CD4-positive, alpha-beta T cell (primary cell): ENCODE results near the gene EIF4A3. TPM values are rescaled to one million over a fixed set of nuclear protein-coding genes. Genes with fewer than 3 reads are reported as not detected.
A peak's percentile ranks its signal among the peaks of the same experiment; 100 is the strongest.

Source experiments
- ATAC-seq: fragments of 200-7000 bp; cut with Tn5 transposase; one replicate; pipeline ENCODE4 v1.10.0; 2022; ENCODE audit warnings: mild to moderate bottlenecking; ENCODE audit not compliant: poor library complexity
- CTCF ChIA-PET: fragments of 350-600 bp; sonication (Branson Sonifier 250); formaldehyde crosslinking; loops from one replicate; lab custom pipeline; 2021; ENCODE audit warnings: antibody characterized with exemption, inconsistent platforms; lab: Charles Lee
- POLR2A ChIA-PET: fragments of 350-600 bp; sonication (Branson Sonifier 250); formaldehyde crosslinking; loops from one replicate; lab custom pipeline; 2021; ENCODE audit warnings: antibody characterized with exemption, inconsistent platforms; lab: Charles Lee
- DNase-seq, 14 experiments: peaks; one replicate each; pipeline ENCODE4 v3.0.0-alpha.2; 2013 to 2020; ENCODE audit warnings: mixed read lengths in 2 of 14
- H3K27ac ChIP-seq, 2 donors: one replicate each; pipeline versions ENCODE4 v1.5.1 to v1.7.0; 2013; ENCODE audit warnings: low read length in 2 of 2, low read depth in 1 of 2, mild to moderate bottlenecking in 1 of 2
- H3K27me3 ChIP-seq, 2 experiments: 1 replicate in 1 of 2; 2 replicates in 1 of 2; pipeline versions ENCODE4 v1.6.1 to v1.7.0; 2013; ENCODE audit warnings: low read length in 2 of 2, control low read depth in 1 of 2, mild to moderate bottlenecking in 1 of 2, moderate library complexity in 1 of 2; ENCODE audit not compliant: insufficient read depth in 2 of 2, control insufficient read depth in 1 of 2
- H3K36me3 ChIP-seq: one replicate; pipeline ENCODE4 v1.6.1; 2013; ENCODE audit warnings: low read length, control low read depth; ENCODE audit not compliant: insufficient read depth
- H3K4me1 ChIP-seq: one replicate; pipeline ENCODE4 v1.6.1; 2013; ENCODE audit warnings: low read length, control low read depth; ENCODE audit not compliant: insufficient read depth
- H3K4me3 ChIP-seq: one replicate; pipeline ENCODE4 v1.5.1; 2013; ENCODE audit warnings: mild to moderate bottlenecking, low read length, moderate library complexity
- H3K9me3 ChIP-seq, 2 experiments: 1 replicate in 1 of 2; 2 replicates in 1 of 2; pipeline versions ENCODE4 v1.6.1 to v1.7.0; 2013; ENCODE audit warnings: low read length in 2 of 2, mild to moderate bottlenecking in 2 of 2, control low read depth in 1 of 2, moderate library complexity in 1 of 2; ENCODE audit not compliant: control insufficient read depth in 1 of 2, insufficient read depth in 1 of 2
- H3K27ac Mint-ChIP-seq: one replicate; pipeline ENCODE4 v1.8.0; 2020; ENCODE audit warnings: mixed read lengths
- H3K27me3 Mint-ChIP-seq: one replicate; pipeline ENCODE4 v1.8.0; 2021; ENCODE audit warnings: mixed read lengths
- H3K36me3 Mint-ChIP-seq: one replicate; pipeline ENCODE4 v1.8.0; 2021; ENCODE audit warnings: low read depth, mixed read lengths
- H3K4me1 Mint-ChIP-seq: one replicate; pipeline ENCODE4 v1.8.0; 2021; ENCODE audit warnings: low read depth, mixed read lengths
- H3K4me3 Mint-ChIP-seq: one replicate; pipeline ENCODE4 v1.8.0; 2020; ENCODE audit warnings: mild to moderate bottlenecking, mixed read lengths
- H3K9me3 Mint-ChIP-seq: one replicate; pipeline ENCODE4 v1.8.0; 2020; ENCODE audit warnings: mixed read lengths
- intact Hi-C, 2 experiments: fragments of 100-400 bp; cut with DNase I in 1 of 2; cut with micrococcal nuclease in 1 of 2; formaldehyde crosslinking; loops; one replicate each; pipeline versions ENCODE4 v1.15.1 to v1.9.0; 2023 to 2025; cut with DNase I, micrococcal nuclease
- total RNA-seq, 174 experiments: library from RNA in 2 of 174; stranded (reverse) in 2 of 174; gene quantifications; one replicate each; pipeline ENCODE4 v1.2.3 and lab custom pipeline; 2021 to 2026
- TF ChIP-seq, protein P1 (sequence below): fragments of 200-600 bp; IDR thresholded peaks from one replicate; pipeline ENCODE4 v1.8.0; 2022; ENCODE audit warnings: antibody characterized with exemption, mild to moderate bottlenecking

Gene EIF4A3
- total RNA-seq, 2 experiments from 2014 or later: 79.6 to 79.7 TPM

DNA sequence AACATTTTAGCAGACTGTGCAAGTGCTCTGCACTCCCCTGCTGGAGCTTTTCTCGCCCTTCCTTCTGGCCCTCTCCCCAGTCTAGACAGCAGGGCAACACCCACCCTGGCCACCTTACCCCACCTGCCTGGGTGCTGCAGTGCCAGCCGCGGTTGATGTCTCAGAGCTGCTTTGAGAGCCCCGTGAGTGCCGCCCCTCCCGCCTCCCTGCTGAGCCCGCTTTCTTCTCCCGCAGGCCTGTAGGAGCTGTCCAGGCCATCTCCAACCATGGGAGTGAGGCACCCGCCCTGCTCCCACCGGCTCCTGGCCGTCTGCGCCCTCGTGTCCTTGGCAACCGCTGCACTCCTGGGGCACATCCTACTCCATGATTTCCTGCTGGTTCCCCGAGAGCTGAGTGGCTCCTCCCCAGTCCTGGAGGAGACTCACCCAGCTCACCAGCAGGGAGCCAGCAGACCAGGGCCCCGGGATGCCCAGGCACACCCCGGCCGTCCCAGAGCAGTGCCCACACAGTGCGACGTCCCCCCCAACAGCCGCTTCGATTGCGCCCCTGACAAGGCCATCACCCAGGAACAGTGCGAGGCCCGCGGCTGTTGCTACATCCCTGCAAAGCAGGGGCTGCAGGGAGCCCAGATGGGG is 42.5 kb downstream of the EIF4A3 start:
- intact Hi-C loops: loop anchor here (5.0 to 10.0 kb wide), 6 partner anchors 43 to 1990 kb away; partner anchors contain the start of genes CCDC40 (in 1 of the 2), EIF4A3 (in 1 of the 2), FASN (in 1 of the 2) and RPTOR (in 1 of the 2)
- no peak overlapping the region for H3K27ac ChIP-seq
- POLR2A ChIA-PET: no interaction called here
- no peaks in the 10 kb centered on the region for H3K9me3 Mint-ChIP-seq
- no peak overlapping the region for H3K27ac Mint-ChIP-seq
- peak overlapping the region; percentile 34 for H3K4me3 Mint-ChIP-seq
- H3K27me3 Mint-ChIP-seq: no peaks in the 10 kb centered on the region
- CTCF ChIA-PET: no interaction called here
- no peak overlapping the region for H3K4me3 ChIP-seq
- DNase-seq (peak in 1 of 14 experiments; percentile 21), ATAC-seq (no peak)
- no peaks in the 10 kb centered on the region for H3K9me3 ChIP-seq
- H3K4me1 ChIP-seq: peaks cover 29% of the 10 kb centered on the region
- TF ChIP-seq, protein P1, sequence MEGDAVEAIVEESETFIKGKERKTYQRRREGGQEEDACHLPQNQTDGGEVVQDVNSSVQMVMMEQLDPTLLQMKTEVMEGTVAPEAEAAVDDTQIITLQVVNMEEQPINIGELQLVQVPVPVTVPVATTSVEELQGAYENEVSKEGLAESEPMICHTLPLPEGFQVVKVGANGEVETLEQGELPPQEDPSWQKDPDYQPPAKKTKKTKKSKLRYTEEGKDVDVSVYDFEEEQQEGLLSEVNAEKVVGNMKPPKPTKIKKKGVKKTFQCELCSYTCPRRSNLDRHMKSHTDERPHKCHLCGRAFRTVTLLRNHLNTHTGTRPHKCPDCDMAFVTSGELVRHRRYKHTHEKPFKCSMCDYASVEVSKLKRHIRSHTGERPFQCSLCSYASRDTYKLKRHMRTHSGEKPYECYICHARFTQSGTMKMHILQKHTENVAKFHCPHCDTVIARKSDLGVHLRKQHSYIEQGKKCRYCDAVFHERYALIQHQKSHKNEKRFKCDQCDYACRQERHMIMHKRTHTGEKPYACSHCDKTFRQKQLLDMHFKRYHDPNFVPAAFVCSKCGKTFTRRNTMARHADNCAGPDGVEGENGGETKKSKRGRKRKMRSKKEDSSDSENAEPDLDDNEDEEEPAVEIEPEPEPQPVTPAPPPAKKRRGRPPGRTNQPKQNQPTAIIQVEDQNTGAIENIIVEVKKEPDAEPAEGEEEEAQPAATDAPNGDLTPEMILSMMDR: no peak
- no peaks in the 10 kb centered on the region for H3K27me3 ChIP-seq
- H3K36me3 Mint-ChIP-seq: peaks cover 5% of the 10 kb centered on the region
- peaks cover 34% of the 10 kb centered on the region for H3K4me1 Mint-ChIP-seq
- H3K36me3 ChIP-seq: no peaks in the 10 kb centered on the region

DNA sequence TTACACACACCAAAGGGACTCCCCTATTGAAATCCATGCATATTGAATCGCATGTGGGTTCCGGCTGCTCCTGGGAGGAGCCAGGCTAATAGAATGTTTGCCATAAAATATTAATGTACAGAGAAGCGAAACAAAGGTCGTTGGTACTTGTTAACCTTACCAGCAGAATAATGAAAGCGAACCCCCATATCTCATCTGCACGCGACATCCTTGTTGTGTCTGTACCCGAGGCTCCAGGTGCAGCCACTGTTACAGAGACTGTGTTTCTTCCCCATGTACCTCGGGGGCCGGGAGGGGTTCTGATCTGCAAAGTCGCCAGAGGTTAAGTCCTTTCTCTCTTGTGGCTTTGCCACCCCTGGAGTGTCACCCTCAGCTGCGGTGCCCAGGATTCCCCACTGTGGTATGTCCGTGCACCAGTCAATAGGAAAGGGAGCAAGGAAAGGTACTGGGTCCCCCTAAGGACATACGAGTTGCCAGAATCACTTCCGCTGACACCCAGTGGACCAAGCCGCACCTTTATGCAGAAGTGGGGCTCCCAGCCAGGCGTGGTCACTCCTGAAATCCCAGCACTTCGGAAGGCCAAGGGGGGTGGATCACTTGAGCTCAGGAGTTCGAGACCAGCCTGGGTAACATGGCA is 43.4 kb downstream of the EIF4A3 start:
- no peak overlapping the region for H3K27ac ChIP-seq
- H3K36me3 ChIP-seq: no peaks in the 10 kb centered on the region
- peaks cover 5% of the 10 kb centered on the region for H3K36me3 Mint-ChIP-seq
- ChIA-PET POLR2A (no interaction called here), CTCF (no interaction called here)
- H3K4me3 Mint-ChIP-seq: peak overlapping the region; percentile 72
- no peaks in the 10 kb centered on the region for H3K27me3 ChIP-seq
- no peaks in the 10 kb centered on the region for H3K27me3 Mint-ChIP-seq
- ATAC-seq: no peak
- intact Hi-C loops: loop anchor here (5.0 to 10.0 kb wide), 6 partner anchors 44 to 1991 kb away; partner anchors contain the start of genes CCDC40 (in 1 of the 2), EIF4A3 (in 1 of the 2), FASN (in 1 of the 2) and RPTOR (in 1 of the 2)
- no peak overlapping the region for H3K27ac Mint-ChIP-seq
- DNase-seq: peak in 1 of 14 experiments; percentile 21
- peaks cover 29% of the 10 kb centered on the region for H3K4me1 ChIP-seq
- H3K4me3 ChIP-seq: no peak overlapping the region
- H3K9me3 ChIP-seq: no peaks in the 10 kb centered on the region
- TF ChIP-seq, protein P1: no peak
- H3K4me1 Mint-ChIP-seq: peaks cover 35% of the 10 kb centered on the region
- H3K9me3 Mint-ChIP-seq: no peaks in the 10 kb centered on the region

DNA sequence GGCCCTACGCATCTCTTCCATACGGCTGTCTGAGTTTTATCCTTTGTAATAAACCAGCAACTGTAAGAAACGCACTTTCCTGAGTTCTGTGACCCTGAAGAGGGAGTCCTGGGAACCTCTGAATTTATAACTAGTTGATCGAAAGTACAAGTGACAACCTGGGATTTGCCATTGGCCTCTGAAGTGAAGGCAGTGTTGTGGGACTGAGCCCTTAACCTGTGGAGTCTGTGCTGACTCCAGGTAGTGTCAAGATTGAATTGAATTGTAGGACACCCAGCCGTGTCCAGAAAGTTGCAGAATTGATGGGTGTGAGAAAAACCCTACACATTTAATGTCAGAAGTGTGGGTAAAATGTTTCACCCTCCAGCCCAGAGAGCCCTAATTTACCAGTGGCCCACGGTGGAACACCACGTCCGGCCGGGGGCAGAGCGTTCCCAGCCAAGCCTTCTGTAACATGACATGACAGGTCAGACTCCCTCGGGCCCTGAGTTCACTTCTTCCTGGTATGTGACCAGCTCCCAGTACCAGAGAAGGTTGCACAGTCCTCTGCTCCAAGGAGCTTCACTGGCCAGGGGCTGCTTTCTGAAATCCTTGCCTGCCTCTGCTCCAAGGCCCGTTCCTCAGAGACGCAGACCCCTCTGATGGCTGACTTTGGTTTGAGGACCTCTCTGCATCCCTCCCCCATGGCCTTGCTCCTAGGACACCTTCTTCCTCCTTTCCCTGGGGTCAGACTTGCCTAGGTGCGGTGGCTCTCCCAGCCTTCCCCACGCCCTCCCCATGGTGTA is 44.1 kb downstream of the EIF4A3 start:
- TF ChIP-seq, protein P1: no peak
- Histone ChIP-seq H3K27ac (no peak overlapping the region), H3K4me3 (no peak overlapping the region), H3K4me1 (peaks cover 29% of the 10 kb centered on the region), H3K9me3 (no peaks in the 10 kb centered on the region), H3K27me3 (no peaks in the 10 kb centered on the region), H3K36me3 (no peaks in the 10 kb centered on the region)
- Mint-ChIP-seq H3K27ac (peak overlapping the region; percentile 84), H3K27me3 (no peaks in the 10 kb centered on the region), H3K4me1 (peaks cover 35% of the 10 kb centered on the region), H3K4me3 (peak overlapping the region; percentile 93), H3K36me3 (peaks cover 5% of the 10 kb centered on the region), H3K9me3 (no peaks in the 10 kb centered on the region)
- peak in 1 of 14 experiments; percentile 18 for DNase-seq
- no peak for ATAC-seq
- ChIA-PET POLR2A (no interaction called here), CTCF (no interaction called here)
- intact Hi-C loops: loop anchor here (5.0 to 10.0 kb wide), 6 partner anchors 44 to 1992 kb away; partner anchors contain the start of genes CCDC40 (in 1 of the 2), EIF4A3 (in 1 of the 2), FASN (in 1 of the 2) and RPTOR (in 1 of the 2)
